T-helper 17 cell (primary cell): ENCODE results near the gene AGTPBP1. TPM values are rescaled to one million over a fixed set of nuclear protein-coding genes. Genes with fewer than 3 reads are reported as not detected.

Source experiments
- ATAC-seq: fragments of 150-1000 bp; cut with Tn5 transposase; 2 replicates; pipeline ENCODE4 v1.10.0; 2021; ENCODE audit warnings: mild to moderate bottlenecking, moderate library complexity
- DNase-seq, 3 donors: peaks; one replicate each; pipeline versions ENCODE4 v3.0.0 to v3.0.0-alpha.2; 2020 to 2021
- H3K9me3 ChIP-seq: one replicate; pipeline ENCODE4 v1.7.0; 2013; ENCODE audit warnings: low read length, mild to moderate bottlenecking; ENCODE audit not compliant: control insufficient read depth, poor library complexity, severe bottlenecking
- H3K27ac Mint-ChIP-seq: one replicate; pipeline ENCODE4 v1.8.0; 2022; ENCODE audit warnings: mild to moderate bottlenecking, moderate library complexity, mixed read lengths
- H3K27me3 Mint-ChIP-seq: one replicate; pipeline ENCODE4 v1.8.0; 2022; ENCODE audit warnings: mixed read lengths
- H3K36me3 Mint-ChIP-seq: one replicate; pipeline ENCODE4 v1.8.0; 2022; ENCODE audit warnings: low read depth, mixed read lengths
- H3K4me1 Mint-ChIP-seq: one replicate; pipeline ENCODE4 v1.8.0; 2022; ENCODE audit warnings: mild to moderate bottlenecking, mixed read lengths
- H3K4me3 Mint-ChIP-seq: one replicate; pipeline ENCODE4 v1.8.0; 2022; ENCODE audit warnings: mild to moderate bottlenecking, moderate library complexity, mixed read lengths
- total RNA-seq, 4 donors: library from RNA in 2 of 4; stranded (reverse) in 2 of 4; gene quantifications; one replicate each; pipeline ENCODE4 v1.2.3 and lab custom pipeline; 2022 to 2026

The AGTPBP1 gene
- total RNA-seq, 2 donors from 2014 or later: 51.8 to 62.4 TPM

GRCh38 chr9:85541876-85542275 is 199.9 kb downstream of the AGTPBP1 start:
- peaks cover 8% of the 10 kb centered on the region for H3K4me1 Mint-ChIP-seq
- no peak overlapping the region for H3K27ac Mint-ChIP-seq
- no peaks in the 10 kb centered on the region for H3K27me3 Mint-ChIP-seq
- DNase-seq: no peak
- no peak for ATAC-seq
- H3K4me3 Mint-ChIP-seq: no peak overlapping the region
- H3K9me3 ChIP-seq: no peaks in the 10 kb centered on the region
- H3K36me3 Mint-ChIP-seq: no peaks in the 10 kb centered on the region

GRCh38 chr9:85536514-85536913 is 205.2 kb downstream of the AGTPBP1 start:
- no peak overlapping the region for H3K4me3 Mint-ChIP-seq
- H3K36me3 Mint-ChIP-seq: no peaks in the 10 kb centered on the region
- peaks cover 2% of the 10 kb centered on the region for H3K4me1 Mint-ChIP-seq
- H3K9me3 ChIP-seq: no peaks in the 10 kb centered on the region
- no peak for DNase-seq
- ATAC-seq: no peak
- no peaks in the 10 kb centered on the region for H3K27me3 Mint-ChIP-seq
- H3K27ac Mint-ChIP-seq: no peak overlapping the region

GRCh38 chr9:85536076-85536475 is 205.7 kb downstream of the AGTPBP1 start:
- DNase-seq: no peak
- H3K9me3 ChIP-seq: no peaks in the 10 kb centered on the region
- no peaks in the 10 kb centered on the region for H3K36me3 Mint-ChIP-seq
- H3K27me3 Mint-ChIP-seq: no peaks in the 10 kb centered on the region
- no peak overlapping the region for H3K27ac Mint-ChIP-seq
- no peak overlapping the region for H3K4me3 Mint-ChIP-seq
- H3K4me1 Mint-ChIP-seq: peaks cover 2% of the 10 kb centered on the region
- no peak for ATAC-seq

GRCh38 chr9:85534340-85534739 is 207.4 kb downstream of the AGTPBP1 start:
- no peak for ATAC-seq
- Mint-ChIP-seq H3K36me3 (no peaks in the 10 kb centered on the region), H3K27ac (no peak overlapping the region), H3K27me3 (no peaks in the 10 kb centered on the region), H3K4me3 (no peak overlapping the region), H3K4me1 (peaks cover 2% of the 10 kb centered on the region)
- DNase-seq: no peak
- H3K9me3 ChIP-seq: no peaks in the 10 kb centered on the region

- ATAC-seq: no peak
- H3K4me1 Mint-ChIP-seq: no peaks in the 10 kb centered on the region
- H3K36me3 Mint-ChIP-seq: no peaks in the 10 kb centered on the region
- no peak overlapping the region for H3K4me3 Mint-ChIP-seq
- DNase-seq: no peak
- no peaks in the 10 kb centered on the region for H3K9me3 ChIP-seq
- H3K27me3 Mint-ChIP-seq: no peaks in the 10 kb centered on the region
- no peak overlapping the region for H3K27ac Mint-ChIP-seq
Measured at GRCh38 chr9:85533538-85533937, 208.2 kb downstream of the AGTPBP1 start.

GRCh38 chr9:85530721-85531120 is 211.0 kb downstream of the AGTPBP1 start:
- ATAC-seq (no peak), DNase-seq (no peak)
- Mint-ChIP-seq H3K4me3 (no peak overlapping the region), H3K4me1 (no peaks in the 10 kb centered on the region), H3K27me3 (peaks cover 12% of the 10 kb centered on the region), H3K27ac (no peak overlapping the region), H3K36me3 (no peaks in the 10 kb centered on the region)
- H3K9me3 ChIP-seq: no peaks in the 10 kb centered on the region

- ATAC-seq (no peak), DNase-seq (no peak)
- Mint-ChIP-seq H3K27ac (no peak overlapping the region), H3K27me3 (peaks cover 27% of the 10 kb centered on the region), H3K4me1 (no peaks in the 10 kb centered on the region), H3K4me3 (no peak overlapping the region), H3K36me3 (peaks cover 2% of the 10 kb centered on the region)
- H3K9me3 ChIP-seq: no peaks in the 10 kb centered on the region
Measured at GRCh38 chr9:85528607-85529006, 213.1 kb downstream of the AGTPBP1 start.

- H3K9me3 ChIP-seq: no peaks in the 10 kb centered on the region
- H3K36me3 Mint-ChIP-seq: peaks cover 2% of the 10 kb centered on the region
Measured at GRCh38 chr9:85528142-85528541, 213.6 kb downstream of the AGTPBP1 start.

GRCh38 chr9:85527331-85528020 is 214.3 kb downstream of the AGTPBP1 start:
- H3K4me3 Mint-ChIP-seq: no peak overlapping the region
- H3K27ac Mint-ChIP-seq: no peak overlapping the region
- H3K4me1 Mint-ChIP-seq: peaks cover 7% of the 10 kb centered on the region
- ATAC-seq (no peak), DNase-seq (no peak)
- no peaks in the 10 kb centered on the region for H3K9me3 ChIP-seq
- peaks cover 2% of the 10 kb centered on the region for H3K36me3 Mint-ChIP-seq
- peaks cover 37% of the 10 kb centered on the region for H3K27me3 Mint-ChIP-seq

More at GRCh38 chr9:85528142-85528541, 213.6 kb downstream of the AGTPBP1 start:
- H3K4me3 Mint-ChIP-seq: no peak overlapping the region
- no peak overlapping the region for H3K27ac Mint-ChIP-seq
- peaks cover under 1% of the 10 kb centered on the region for H3K4me1 Mint-ChIP-seq
- H3K27me3 Mint-ChIP-seq: peaks cover 30% of the 10 kb centered on the region
- DNase-seq (no peak), ATAC-seq (no peak)

- Mint-ChIP-seq H3K36me3 (peaks cover 2% of the 10 kb centered on the region), H3K27ac (no peak overlapping the region), H3K4me3 (no peak overlapping the region), H3K4me1 (peaks cover 11% of the 10 kb centered on the region), H3K27me3 (peaks cover 57% of the 10 kb centered on the region)
- DNase-seq: no peak
- no peak for ATAC-seq
- H3K9me3 ChIP-seq: no peaks in the 10 kb centered on the region
Measured at GRCh38 chr9:85524531-85524930, 217.2 kb downstream of the AGTPBP1 start.

GRCh38 chr9:85523202-85523601 is 218.6 kb downstream of the AGTPBP1 start:
- ATAC-seq: no peak
- Mint-ChIP-seq H3K27ac (no peak overlapping the region), H3K27me3 (peaks cover 61% of the 10 kb centered on the region), H3K36me3 (peaks cover 2% of the 10 kb centered on the region), H3K4me1 (peaks cover 11% of the 10 kb centered on the region), H3K4me3 (peak overlapping the region; percentile 55)
- H3K9me3 ChIP-seq: no peaks in the 10 kb centered on the region
- DNase-seq: no peak

GRCh38 chr9:85522459-85523092 is 219.2 kb downstream of the AGTPBP1 start:
- H3K27me3 Mint-ChIP-seq: peaks cover 57% of the 10 kb centered on the region
- ATAC-seq: peak; percentile 35
- no peak overlapping the region for H3K27ac Mint-ChIP-seq
- H3K4me3 Mint-ChIP-seq: peak overlapping the region; percentile 55
- H3K36me3 Mint-ChIP-seq: peaks cover 2% of the 10 kb centered on the region
- H3K9me3 ChIP-seq: no peaks in the 10 kb centered on the region
- H3K4me1 Mint-ChIP-seq: peaks cover 11% of the 10 kb centered on the region
- DNase-seq: no peak

GRCh38 chr9:85521371-85522197 is 220.2 kb downstream of the AGTPBP1 start:
- no peaks in the 10 kb centered on the region for H3K9me3 ChIP-seq
- no peak for ATAC-seq
- Mint-ChIP-seq H3K36me3 (peaks cover 2% of the 10 kb centered on the region), H3K27me3 (peaks cover 62% of the 10 kb centered on the region), H3K4me1 (peaks cover 11% of the 10 kb centered on the region), H3K27ac (no peak overlapping the region), H3K4me3 (no peak overlapping the region)
- no peak for DNase-seq
